GM12873 (cell line): ENCODE measurements around the gene TMOD3.

Experiments
- CTCF ChIP-seq: IDR thresholded peaks from 2 replicates; pipeline ENCODE4 v1.5.1; 2012; ENCODE audit warnings: low read depth, mild to moderate bottlenecking, moderate library complexity, low read length, control low read depth; ENCODE audit not compliant: insufficient read depth; ENCODE audit errors: missing control alignments

The TMOD3 gene

GRCh38 chr15:51833772-51834171 lies 4.3 kb downstream of the TMOD3 start:
- no peak for TF ChIP-seq CTCF

DNA sequence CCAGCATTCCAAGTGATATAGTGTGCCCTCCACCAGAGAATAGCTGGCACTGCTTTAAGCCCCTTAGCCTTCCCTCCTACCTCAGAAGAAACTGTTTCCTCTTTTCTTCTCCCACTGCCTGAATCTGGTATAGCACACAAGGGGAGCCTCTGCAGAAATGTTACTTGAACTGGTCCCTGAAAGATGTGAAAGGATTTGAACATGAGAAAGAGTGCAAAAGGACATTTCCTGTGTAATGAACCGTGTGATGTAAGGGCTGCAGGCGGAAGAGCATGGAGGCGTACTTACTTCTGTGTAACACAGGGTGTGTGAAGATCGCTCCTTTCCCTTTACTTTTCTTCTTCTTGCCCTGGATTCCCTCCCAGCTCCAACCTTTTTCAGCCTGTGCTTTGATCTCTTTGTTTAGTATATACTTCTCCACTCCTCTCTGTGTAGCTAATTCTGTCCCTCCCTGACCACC lies 8.4 kb downstream of the TMOD3 start:
- TF ChIP-seq CTCF = no peak

DNA sequence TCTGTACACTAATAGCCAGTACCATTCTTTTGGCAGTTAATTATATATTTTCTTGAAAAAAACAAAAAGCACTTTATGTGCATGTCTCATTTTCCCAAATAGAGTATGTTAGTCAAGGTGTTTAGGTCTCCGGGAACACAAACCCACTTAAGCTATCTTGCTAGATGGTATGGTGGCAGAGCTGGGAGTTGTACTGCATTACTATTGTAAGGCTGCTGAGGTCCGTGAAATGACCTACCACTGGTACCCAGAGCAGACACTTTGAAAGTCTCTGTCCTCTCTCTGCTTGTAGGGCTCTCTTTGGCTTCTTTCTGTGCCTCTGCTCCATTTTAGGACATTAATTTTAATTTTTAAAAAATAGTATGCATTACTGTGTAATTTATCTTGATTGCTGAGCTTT lies 8.8 kb downstream of the TMOD3 start:
- no peak for TF ChIP-seq CTCF

DNA sequence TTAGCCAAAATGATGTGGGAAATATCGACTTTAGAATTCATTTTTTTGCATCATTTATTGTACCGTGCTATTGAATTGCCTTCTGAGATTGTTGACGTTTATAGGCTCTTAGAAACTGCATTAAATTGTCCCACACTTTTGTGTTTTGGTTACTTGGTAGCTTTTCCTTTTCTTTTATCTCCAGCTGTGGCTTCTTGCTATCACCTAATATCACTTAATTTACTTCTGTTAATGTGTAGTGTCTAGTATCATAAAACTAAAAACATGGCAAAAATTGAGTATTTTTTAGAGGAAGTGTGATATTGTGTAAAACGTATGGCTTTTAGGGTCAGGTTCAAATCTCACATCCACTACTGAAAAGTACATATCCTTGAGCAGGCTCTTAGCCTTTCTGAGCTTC lies 11.2 kb downstream of the TMOD3 start:
- TF ChIP-seq CTCF = no peak

- TF ChIP-seq CTCF = no peak
These were observed 12.1 kb downstream of the TMOD3 start for GRCh38 chr15:51841406-51842040.

GRCh38 chr15:51842265-51842664 lies 12.8 kb downstream of the TMOD3 start:
- no peak for TF ChIP-seq CTCF

DNA sequence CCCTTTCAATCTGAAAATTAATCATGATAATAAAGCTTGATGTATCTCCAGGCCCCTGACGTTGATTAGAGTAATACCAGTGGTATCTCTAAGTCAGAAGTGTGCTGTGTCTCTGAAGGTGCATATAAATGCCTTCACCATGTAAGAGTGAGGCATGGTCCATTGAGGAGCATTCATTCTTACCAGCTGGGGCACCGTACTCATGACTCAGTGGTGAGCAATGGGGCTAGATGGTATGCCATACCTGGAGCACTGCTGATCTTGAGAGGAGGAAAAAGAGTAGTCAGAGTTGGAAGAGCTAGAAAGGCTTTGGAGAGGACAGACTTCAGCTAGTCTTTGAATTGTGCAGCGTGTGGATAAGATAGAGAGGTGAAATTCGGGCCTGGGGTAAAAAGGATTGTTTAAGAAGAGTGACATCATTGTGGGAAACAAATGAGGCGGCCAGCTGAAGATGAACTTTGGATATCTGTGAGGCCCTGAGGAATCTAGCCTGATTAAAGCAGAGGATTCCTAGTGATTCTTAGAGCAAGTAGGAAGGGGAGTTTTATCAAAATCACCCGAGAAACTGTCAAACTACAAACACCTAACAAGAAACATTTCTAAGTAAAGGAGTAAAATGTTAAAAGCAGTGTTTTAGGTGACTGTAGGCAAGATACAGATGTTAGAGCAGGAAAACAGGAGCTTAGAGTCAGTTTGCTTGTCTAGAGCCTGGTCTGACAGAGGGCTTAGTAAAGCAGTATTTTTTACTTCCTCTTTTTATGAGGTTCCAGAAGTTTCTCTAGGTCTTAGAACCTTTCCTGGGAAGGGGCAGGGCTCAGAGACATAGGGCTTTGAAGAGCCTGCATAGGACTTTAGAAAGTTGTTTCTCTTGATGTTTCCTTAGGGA lies 13.6 kb downstream of the TMOD3 start:
- no peak for TF ChIP-seq CTCF
